ENCODE data around the gene DGKH.
"Not testable (repeated sequence)": the region's sequence is repeated elsewhere in the genome, so short reads cannot be mapped to it uniquely, and the experiment has no call there.

DGKH gene

GRCh38 chr13:42061943-42062342 lies 13.5 kb downstream of the DGKH start:
- intact Hi-C loops (cut with DNase I) = no loop called here
- DNase-seq = no peak

GRCh38 chr13:42063105-42063504 lies 14.7 kb downstream of the DGKH start:
- no peak for DNase-seq
- intact Hi-C loops (cut with DNase I) = no loop called here

GRCh38 chr13:42064259-42064658 lies 15.8 kb downstream of the DGKH start:
- no peak for DNase-seq
- intact Hi-C loops (cut with DNase I) = no loop called here

GRCh38 chr13:42064966-42065365 lies 16.5 kb downstream of the DGKH start:
- no peak for DNase-seq
- intact Hi-C loops (cut with DNase I) = no loop called here

GRCh38 chr13:42065414-42065813 lies 17.0 kb downstream of the DGKH start:
- intact Hi-C loops (cut with DNase I) = no loop called here
- no peak for DNase-seq

GRCh38 chr13:42066542-42066941 lies 18.1 kb downstream of the DGKH start:
- DNase-seq = no peak
- intact Hi-C loops (cut with DNase I) = no loop called here

- intact Hi-C loops (cut with DNase I) = no loop called here
- no peak for DNase-seq
Observed at GRCh38 chr13:42068886-42069285, 20.4 kb downstream of the DGKH start.

- intact Hi-C loops (cut with DNase I); DNase-seq: not testable (repeated sequence)
Observed at GRCh38 chr13:42070599-42070998, 22.2 kb downstream of the DGKH start.

GRCh38 chr13:42071179-42071578 lies 22.7 kb downstream of the DGKH start:
- intact Hi-C loops (cut with DNase I); DNase-seq: not testable (repeated sequence)

- intact Hi-C loops (cut with DNase I) = no loop called here
Observed at GRCh38 chr13:42071672-42072419, 23.4 kb downstream of the DGKH start.

GRCh38 chr13:42073683-42074082 lies 25.2 kb downstream of the DGKH start:
- no peak for DNase-seq
- intact Hi-C loops (cut with DNase I) = no loop called here

More at GRCh38 chr13:42071672-42072419, 23.4 kb downstream of the DGKH start:
- DNase-seq = no peak

- intact Hi-C loops (cut with DNase I) = no loop called here
- DNase-seq = peak in 31 of 42 donors; percentile 10 to 85 (median 46)
Observed at GRCh38 chr13:42075517-42075916, 27.1 kb downstream of the DGKH start.

- intact Hi-C loops (cut with DNase I) = no loop called here
- no peak for DNase-seq
Observed at GRCh38 chr13:42076309-42076713, 27.9 kb downstream of the DGKH start.

GRCh38 chr13:42078128-42078808 lies 29.8 kb downstream of the DGKH start:
- DNase-seq = peak in 15 of 42 donors; percentile 14 to 74 (median 44)
- intact Hi-C loops (cut with DNase I) = no loop called here

GRCh38 chr13:42083138-42083770 lies 34.8 kb downstream of the DGKH start:
- intact Hi-C loops (cut with DNase I) = no loop called here
- DNase-seq = no peak

- no peak for DNase-seq
- intact Hi-C loops (cut with DNase I) = no loop called here
Observed at GRCh38 chr13:42084722-42085121, 36.3 kb downstream of the DGKH start.

- intact Hi-C loops (cut with DNase I) = no loop called here
- no peak for DNase-seq
Observed at GRCh38 chr13:42086582-42086981, 38.1 kb downstream of the DGKH start.

- intact Hi-C loops (cut with DNase I) = no loop called here
- no peak for DNase-seq
Observed at GRCh38 chr13:42094516-42095040, 46.1 kb downstream of the DGKH start.

GRCh38 chr13:42096222-42096621 lies 47.8 kb downstream of the DGKH start:
- intact Hi-C loops (cut with DNase I); DNase-seq: not testable (repeated sequence)
